Measurements from ENCODE around the gene CFHR5.

Gene CFHR5

DNA sequence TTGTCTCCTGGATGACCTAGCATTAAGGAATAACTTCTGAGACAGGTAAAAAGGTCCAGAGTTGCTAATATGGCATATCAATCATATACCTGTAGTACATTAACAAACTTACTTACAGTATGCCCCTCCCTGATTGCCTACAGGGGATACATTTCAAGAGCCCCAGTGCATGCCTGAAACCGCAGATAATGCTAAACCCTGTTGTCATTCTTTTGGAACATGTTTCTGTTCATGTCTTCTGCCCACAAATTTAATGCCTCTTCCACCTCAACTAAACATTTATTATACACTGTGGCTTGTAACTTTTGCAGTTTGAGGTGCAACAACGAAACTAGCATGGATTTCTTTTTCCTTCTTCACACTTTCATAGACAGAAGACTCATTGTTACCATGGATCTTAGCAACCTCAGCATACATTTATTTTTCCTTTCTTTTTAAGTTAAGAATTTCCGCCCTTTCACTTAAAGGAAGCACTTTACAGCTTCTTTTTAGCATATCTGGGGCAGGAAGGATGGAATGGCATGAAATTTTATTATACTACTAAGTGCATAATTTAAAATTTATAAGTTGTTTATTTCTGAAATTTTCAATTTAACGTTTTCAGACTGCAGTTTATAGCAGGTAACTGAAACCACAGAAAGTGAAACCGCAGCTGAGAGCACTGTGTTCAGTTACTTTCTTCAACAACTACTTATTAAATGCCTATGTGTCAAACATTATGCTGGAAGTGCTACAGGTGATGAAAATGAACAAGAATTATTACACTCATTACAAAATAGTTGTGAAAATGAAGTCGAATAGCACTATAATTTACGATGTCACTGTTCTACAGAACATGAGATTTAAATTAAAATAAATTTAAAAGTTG, 64.4 kb downstream of the CFHR5 start:
- Histone ChIP-seq H3K36me3 (ENCODE audit: insufficient read depth, low read length) (no peaks in the 10 kb centered on the region), H3K4me1 (ENCODE audit: insufficient read depth, low read length, severe bottlenecking) (no peaks in the 10 kb centered on the region), H3F3A (ENCODE audit: insufficient read depth, low read length) (no peaks in the 10 kb centered on the region), H3K9ac (ENCODE audit: low read length) (no peak overlapping the region), H3K9me3 (ENCODE audit: low read length) (no peaks in the 10 kb centered on the region), H2AFZ (ENCODE audit: low read length) (peak overlapping the region; percentile 92; the same call in 1 of the 2 replicates), H3K9me2 (ENCODE audit: low read depth, low read length) (no peaks in the 10 kb centered on the region), H3K27me3 (ENCODE audit: insufficient read depth, low read length) (no peaks in the 10 kb centered on the region), H3K27ac (ENCODE audit: low read depth, low read length, poor library complexity, severe bottlenecking) (no peak overlapping the region), H4K20me1 (ENCODE audit: insufficient read depth, low read length) (no peaks in the 10 kb centered on the region), H3K4me3 (ENCODE audit: low read depth, low read length, poor library complexity, severe bottlenecking) (no peak overlapping the region), H3K79me2 (ENCODE audit: insufficient read depth, low read length) (no peaks in the 10 kb centered on the region), H3K4me2 (ENCODE audit: low read length) (peak overlapping the region; percentile 38; the same call in 1 of the 2 replicates)
- TF ChIP-seq EZH2 (IDR thresholded peaks at IDR 0.05; ENCODE audit: borderline replicate concordance, low read length): no peak
- TF ChIP-seq, protein P1, sequence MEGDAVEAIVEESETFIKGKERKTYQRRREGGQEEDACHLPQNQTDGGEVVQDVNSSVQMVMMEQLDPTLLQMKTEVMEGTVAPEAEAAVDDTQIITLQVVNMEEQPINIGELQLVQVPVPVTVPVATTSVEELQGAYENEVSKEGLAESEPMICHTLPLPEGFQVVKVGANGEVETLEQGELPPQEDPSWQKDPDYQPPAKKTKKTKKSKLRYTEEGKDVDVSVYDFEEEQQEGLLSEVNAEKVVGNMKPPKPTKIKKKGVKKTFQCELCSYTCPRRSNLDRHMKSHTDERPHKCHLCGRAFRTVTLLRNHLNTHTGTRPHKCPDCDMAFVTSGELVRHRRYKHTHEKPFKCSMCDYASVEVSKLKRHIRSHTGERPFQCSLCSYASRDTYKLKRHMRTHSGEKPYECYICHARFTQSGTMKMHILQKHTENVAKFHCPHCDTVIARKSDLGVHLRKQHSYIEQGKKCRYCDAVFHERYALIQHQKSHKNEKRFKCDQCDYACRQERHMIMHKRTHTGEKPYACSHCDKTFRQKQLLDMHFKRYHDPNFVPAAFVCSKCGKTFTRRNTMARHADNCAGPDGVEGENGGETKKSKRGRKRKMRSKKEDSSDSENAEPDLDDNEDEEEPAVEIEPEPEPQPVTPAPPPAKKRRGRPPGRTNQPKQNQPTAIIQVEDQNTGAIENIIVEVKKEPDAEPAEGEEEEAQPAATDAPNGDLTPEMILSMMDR (IDR thresholded peaks at IDR 0.05; ENCODE audit: low read length): no peak

DNA sequence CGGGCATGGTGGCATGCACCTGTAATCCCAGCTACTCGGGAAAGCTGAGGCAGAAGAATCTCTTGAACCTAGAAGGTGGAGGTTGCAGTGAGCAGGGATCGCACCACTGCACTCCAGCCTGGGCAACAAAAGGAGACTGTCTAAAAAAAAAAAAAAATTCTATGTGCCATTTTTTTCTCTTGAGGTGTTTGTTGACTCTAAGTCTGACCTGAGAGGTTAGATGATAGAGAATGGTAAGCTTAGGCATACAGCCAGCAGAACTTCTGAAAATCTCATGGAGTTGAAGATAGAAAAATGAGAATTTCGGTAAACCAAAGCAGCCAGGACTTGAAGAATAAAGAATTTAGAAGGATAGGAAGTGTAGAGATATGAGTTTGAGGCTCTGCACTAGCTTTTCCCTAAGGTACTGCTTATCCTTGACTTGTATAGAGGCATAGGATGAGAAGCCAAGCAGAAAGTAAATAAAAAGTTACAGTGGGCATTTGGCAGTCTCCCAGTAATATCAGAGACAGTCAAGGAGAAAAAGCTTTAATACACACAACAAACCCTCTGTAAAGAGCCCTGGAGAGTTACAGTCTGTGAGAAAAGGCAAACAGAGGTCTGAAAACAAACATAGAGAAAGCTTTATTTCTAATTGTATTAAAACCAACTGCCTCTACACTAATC, 65.5 kb downstream of the CFHR5 start:
- H3K27me3 ChIP-seq (ENCODE audit: insufficient read depth, low read length): no peaks in the 10 kb centered on the region
- no peak for TF ChIP-seq EZH2 (IDR thresholded peaks at IDR 0.05; ENCODE audit: borderline replicate concordance, low read length)
- TF ChIP-seq, protein P1 (IDR thresholded peaks at IDR 0.05; ENCODE audit: low read length): no peak
- H3K9me3 ChIP-seq (ENCODE audit: low read length): no peaks in the 10 kb centered on the region
- no peaks in the 10 kb centered on the region for H3K79me2 ChIP-seq (ENCODE audit: insufficient read depth, low read length)
- H2AFZ ChIP-seq (ENCODE audit: low read length): no peak overlapping the region
- no peaks in the 10 kb centered on the region for H3K9me2 ChIP-seq (ENCODE audit: low read depth, low read length)
- no peak overlapping the region for H3K4me3 ChIP-seq (ENCODE audit: low read depth, low read length, poor library complexity, severe bottlenecking)
- no peaks in the 10 kb centered on the region for H4K20me1 ChIP-seq (ENCODE audit: insufficient read depth, low read length)
- no peaks in the 10 kb centered on the region for H3K4me1 ChIP-seq (ENCODE audit: insufficient read depth, low read length, severe bottlenecking)
- no peaks in the 10 kb centered on the region for H3K36me3 ChIP-seq (ENCODE audit: insufficient read depth, low read length)
- H3K4me2 ChIP-seq (ENCODE audit: low read length): no peak overlapping the region
- H3K27ac ChIP-seq (ENCODE audit: low read depth, low read length, poor library complexity, severe bottlenecking): no peak overlapping the region
- no peaks in the 10 kb centered on the region for H3F3A ChIP-seq (ENCODE audit: insufficient read depth, low read length)
- no peak overlapping the region for H3K9ac ChIP-seq (ENCODE audit: low read length)

DNA sequence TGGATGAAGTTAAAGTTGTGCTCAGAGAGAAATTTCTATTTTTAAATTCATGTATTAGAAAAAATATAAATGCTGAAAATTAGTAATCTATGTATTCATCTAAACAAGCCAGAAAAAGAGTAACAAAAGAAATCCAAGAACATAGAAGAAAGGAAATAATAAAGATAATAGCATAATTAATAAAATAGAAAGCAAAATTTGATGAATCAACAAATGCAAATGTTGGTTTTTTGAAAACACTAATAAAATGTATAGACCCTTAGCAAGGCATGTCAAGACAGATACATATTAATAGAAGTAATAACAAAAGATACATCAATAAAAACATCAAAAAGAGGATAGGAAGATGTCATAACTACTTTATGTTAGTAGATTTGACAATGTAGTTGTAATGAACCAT, 71.7 kb downstream of the CFHR5 start:
- Histone ChIP-seq H4K20me1 (ENCODE audit: insufficient read depth, low read length) (no peaks in the 10 kb centered on the region), H2AFZ (ENCODE audit: low read length) (no peak overlapping the region), H3F3A (ENCODE audit: insufficient read depth, low read length) (no peaks in the 10 kb centered on the region), H3K4me3 (ENCODE audit: low read depth, low read length, poor library complexity, severe bottlenecking) (no peak overlapping the region), H3K79me2 (ENCODE audit: insufficient read depth, low read length) (no peaks in the 10 kb centered on the region), H3K27ac (ENCODE audit: low read depth, low read length, poor library complexity, severe bottlenecking) (no peak overlapping the region), H3K9me2 (ENCODE audit: low read depth, low read length) (no peaks in the 10 kb centered on the region), H3K4me2 (ENCODE audit: low read length) (no peak overlapping the region), H3K36me3 (ENCODE audit: insufficient read depth, low read length) (no peaks in the 10 kb centered on the region), H3K9ac (ENCODE audit: low read length) (no peak overlapping the region), H3K4me1 (ENCODE audit: insufficient read depth, low read length, severe bottlenecking) (no peaks in the 10 kb centered on the region), H3K27me3 (ENCODE audit: insufficient read depth, low read length) (no peaks in the 10 kb centered on the region), H3K9me3 (ENCODE audit: low read length) (no peaks in the 10 kb centered on the region)
- TF ChIP-seq EZH2 (IDR thresholded peaks at IDR 0.05; ENCODE audit: borderline replicate concordance, low read length): no peak
- TF ChIP-seq, protein P1 (IDR thresholded peaks at IDR 0.05; ENCODE audit: low read length): no peak
